ENCODE results near the gene FAM50A.

- TF ChIP-seq CTCF (conservative IDR thresholded peaks at IDR 0.05; ENCODE audit: low read depth, low read length) (no peak), RAD21 (IDR thresholded peaks at IDR 0.05; ENCODE audit: low read length) (no peak), POLR2A (IDR thresholded peaks at IDR 0.05; ENCODE audit: low read depth, low read length) (no peak), NFE2L2 (IDR thresholded peaks at IDR 0.05; ENCODE audit: low read depth, low read length) (no peak), SMC3 (IDR thresholded peaks at IDR 0.05; ENCODE audit: low read depth, low read length) (no peak), MXI1 (IDR thresholded peaks at IDR 0.05; ENCODE audit: borderline replicate concordance, low read depth, low read length) (no peak)
Measured at GRCh38 chrX:154481911-154482601, 38.1 kb downstream of the FAM50A start.
